HL-60/S4 (cell line): ENCODE results near the gene KCNJ16.
"Not testable (repeated sequence)": the region's sequence is repeated elsewhere in the genome, so short reads cannot be mapped to it uniquely, and the experiment has no call there.

Source experiments
- in situ Hi-C: fragments of 300-500 bp; cut with MboI; formaldehyde crosslinking; loops from 2 replicates; pipeline ENCODE4 v1.14.3; 2022; ENCODE audit warnings: low sequenced_read_pairs

The KCNJ16 gene

DNA sequence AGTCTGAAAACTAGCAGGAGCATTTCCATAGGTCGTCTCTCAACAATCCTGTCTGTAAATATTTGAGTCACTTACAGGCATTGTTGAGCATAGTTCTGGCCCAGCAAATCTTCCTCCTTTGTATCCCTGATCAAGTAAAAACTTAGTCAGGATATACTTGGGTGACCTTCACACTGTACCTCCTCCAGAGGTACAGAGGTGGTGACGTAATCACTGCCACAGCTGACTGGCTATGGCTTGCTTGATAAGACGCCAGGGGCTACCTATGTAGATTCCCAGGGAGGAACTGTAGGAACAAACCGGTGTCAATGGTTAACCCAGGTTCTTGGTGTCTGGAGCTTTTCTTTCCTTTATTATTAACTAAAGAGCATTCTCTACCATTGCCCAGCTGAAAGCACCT is at the start of gene KCNJ16:
KCNJ16 (plus strand) TSS at position 270 of the 400 bp plus-strand sequence. CDS start 56,863 bp downstream, outside the sequence.
- in situ Hi-C loops = no loop called here

- in situ Hi-C loops = no loop called here
Measured at GRCh38 chr17:70028397-70028796, 46.6 kb upstream of the KCNJ16 start.

DNA sequence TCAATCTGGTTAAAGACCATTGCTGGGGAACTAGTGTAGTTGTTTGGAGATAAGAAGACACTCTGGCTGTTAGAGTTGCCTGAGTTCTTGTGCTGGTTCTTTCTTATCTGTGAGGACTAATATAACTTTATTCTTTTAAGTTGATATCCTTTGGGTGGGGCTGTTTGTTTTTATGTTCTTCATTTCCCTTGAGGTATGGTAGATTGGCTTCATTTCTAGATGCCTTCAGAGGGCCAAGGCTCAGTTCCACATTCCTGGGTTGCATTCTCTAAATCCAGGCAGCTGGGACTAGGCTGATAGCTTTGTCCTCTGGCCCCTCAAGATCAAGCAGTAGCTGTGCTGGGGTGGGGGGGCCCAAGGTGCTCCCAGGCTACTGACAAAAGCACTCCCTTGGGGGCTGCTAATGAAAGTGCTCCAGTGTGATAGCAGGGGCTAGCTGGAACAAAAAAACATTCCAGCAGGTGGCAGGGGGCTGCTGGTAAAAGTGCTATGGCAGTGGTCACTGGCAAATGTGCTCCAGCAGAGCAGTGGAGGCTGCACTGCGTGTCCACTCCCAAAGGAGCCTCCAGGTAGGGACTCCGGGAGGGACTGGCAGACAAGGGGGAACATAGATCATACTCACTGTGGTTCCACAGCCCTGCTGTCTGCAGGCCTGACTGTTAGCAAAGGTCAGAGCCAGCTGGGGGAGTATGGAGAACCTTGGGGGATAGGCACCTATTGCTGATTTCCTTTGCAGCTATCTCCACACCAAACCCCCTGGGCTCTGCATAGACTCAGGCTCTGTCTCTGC is 45.9 kb upstream of the KCNJ16 start:
- in situ Hi-C loops = no loop called here

- in situ Hi-C loops = no loop called here
Measured at GRCh38 chr17:70030371-70030770, 44.7 kb upstream of the KCNJ16 start.

DNA sequence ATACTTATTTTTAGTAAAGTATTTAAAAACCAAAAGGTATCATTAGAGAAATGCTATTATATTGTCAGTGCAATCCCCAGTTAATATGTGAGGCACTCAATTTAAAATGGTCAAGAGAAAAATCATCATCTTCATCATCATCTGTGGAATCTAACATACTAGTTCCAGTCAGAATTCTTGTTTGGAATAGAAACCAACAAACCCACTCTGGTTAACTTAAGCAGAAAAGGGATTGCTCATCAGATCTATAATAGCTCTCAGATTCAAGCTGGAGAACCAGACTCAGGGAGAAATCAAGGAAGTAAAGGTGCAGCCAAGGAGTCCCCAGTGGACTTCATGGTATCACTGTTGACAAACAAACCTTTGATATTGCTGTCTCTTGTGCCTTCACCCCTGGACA is 43.7 kb upstream of the KCNJ16 start:
- in situ Hi-C loops = no loop called here

GRCh38 chr17:70033165-70033564 is 41.9 kb upstream of the KCNJ16 start:
- in situ Hi-C loops = no loop called here

DNA sequence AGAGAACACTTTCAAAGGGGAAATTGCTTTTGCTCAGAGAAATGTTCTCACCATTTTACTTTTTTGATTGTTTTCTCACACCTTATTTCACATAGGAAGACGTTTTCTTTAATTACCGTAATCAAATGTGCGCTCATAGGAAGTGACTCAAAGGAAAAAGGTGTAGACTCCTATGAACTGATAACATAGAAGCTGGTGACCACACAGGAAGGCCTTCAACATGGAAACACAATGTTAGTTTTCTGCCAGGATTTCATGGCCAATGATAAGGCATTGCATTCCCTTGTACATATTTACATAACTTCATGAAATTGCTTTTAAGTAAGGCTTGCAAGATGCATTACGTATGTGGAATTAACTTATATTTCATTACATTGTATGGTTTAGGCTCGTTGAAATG is 40.9 kb upstream of the KCNJ16 start:
- in situ Hi-C loops = no loop called here

DNA sequence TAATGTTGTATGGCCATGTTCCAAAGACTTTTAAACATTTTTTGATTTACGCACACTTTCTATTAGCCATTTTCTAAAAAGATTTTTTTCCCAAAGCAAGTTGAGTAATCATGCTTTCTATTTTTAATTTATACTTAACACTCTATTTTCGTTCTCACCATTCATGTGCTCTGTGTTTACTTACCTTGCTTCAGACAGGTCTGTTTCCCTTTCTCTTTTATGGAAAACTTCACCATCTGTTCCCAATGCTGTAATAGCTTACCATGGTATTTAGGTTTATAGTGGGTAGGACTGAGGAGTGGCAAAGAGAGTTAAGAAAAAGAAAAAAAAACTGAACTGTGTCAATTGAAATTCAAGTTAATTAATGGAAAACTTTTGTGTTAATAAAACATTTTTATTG is 37.5 kb upstream of the KCNJ16 start:
- in situ Hi-C loops = no loop called here

GRCh38 chr17:70040336-70040735 is 34.7 kb upstream of the KCNJ16 start:
- in situ Hi-C loops = no loop called here

- in situ Hi-C loops = no loop called here
Measured at GRCh38 chr17:70041061-70041460, 34.0 kb upstream of the KCNJ16 start.

- in situ Hi-C loops = no loop called here
Measured at GRCh38 chr17:70041540-70041939, 33.5 kb upstream of the KCNJ16 start.

DNA sequence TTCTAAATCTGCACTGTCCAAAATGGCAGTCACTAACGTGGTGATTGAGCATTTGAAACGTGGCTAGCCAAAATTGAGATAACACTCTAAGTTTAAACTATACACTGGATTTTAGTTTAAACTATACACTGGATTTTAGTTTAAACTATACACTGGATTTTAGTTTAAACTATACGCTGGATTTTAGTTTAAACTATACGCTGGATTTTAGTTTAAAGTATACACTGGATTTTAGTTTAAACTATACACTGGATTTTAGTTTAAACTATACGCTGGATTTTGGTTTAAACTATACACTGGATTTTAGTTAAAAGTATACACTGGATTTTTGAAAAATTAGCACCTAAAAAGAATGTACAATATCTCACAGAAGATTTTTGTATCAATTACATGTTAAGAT is 29.2 kb upstream of the KCNJ16 start:
- in situ Hi-C loops = not testable (repeated sequence)

DNA sequence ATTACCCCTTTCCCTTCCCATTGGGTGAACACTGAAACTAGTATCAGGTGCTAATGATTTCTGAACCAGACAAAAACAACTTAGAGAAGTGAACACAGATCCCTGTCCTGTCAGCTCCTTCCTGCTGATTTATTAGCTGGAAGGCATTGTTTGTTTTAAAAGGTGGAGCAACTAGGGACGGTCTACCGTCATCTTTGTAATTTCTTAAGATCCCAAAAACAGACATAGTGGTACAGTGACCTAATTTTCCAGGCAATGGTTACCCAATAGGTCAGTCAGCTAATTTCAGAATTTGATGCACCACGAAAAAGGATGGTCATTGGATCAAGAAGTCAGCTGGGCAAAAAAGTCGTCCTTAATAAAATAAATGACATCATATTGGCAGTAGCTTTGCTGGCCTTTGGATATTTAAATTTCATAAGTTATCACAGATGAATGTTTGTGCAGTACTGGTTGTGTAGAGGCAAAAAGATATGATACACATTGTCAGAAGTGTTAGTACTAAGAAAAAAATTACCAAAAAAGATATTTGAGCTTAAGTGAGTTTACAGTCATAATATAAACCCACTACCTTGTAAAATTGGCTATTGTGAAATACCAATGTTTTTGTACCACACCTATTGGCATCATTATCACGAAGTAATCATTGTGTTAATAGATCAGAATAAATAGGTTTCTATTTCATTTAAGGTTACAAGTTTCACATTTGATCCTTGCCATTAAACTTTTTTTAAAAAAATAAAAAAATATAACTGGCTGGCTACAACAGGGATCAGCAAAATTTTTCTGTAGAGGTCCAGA is 27.2 kb upstream of the KCNJ16 start:
- in situ Hi-C loops = no loop called here

- in situ Hi-C loops = no loop called here
Measured at GRCh38 chr17:70049801-70050591, 25.0 kb upstream of the KCNJ16 start.

GRCh38 chr17:70050931-70051330 is 24.1 kb upstream of the KCNJ16 start:
- in situ Hi-C loops = no loop called here

DNA sequence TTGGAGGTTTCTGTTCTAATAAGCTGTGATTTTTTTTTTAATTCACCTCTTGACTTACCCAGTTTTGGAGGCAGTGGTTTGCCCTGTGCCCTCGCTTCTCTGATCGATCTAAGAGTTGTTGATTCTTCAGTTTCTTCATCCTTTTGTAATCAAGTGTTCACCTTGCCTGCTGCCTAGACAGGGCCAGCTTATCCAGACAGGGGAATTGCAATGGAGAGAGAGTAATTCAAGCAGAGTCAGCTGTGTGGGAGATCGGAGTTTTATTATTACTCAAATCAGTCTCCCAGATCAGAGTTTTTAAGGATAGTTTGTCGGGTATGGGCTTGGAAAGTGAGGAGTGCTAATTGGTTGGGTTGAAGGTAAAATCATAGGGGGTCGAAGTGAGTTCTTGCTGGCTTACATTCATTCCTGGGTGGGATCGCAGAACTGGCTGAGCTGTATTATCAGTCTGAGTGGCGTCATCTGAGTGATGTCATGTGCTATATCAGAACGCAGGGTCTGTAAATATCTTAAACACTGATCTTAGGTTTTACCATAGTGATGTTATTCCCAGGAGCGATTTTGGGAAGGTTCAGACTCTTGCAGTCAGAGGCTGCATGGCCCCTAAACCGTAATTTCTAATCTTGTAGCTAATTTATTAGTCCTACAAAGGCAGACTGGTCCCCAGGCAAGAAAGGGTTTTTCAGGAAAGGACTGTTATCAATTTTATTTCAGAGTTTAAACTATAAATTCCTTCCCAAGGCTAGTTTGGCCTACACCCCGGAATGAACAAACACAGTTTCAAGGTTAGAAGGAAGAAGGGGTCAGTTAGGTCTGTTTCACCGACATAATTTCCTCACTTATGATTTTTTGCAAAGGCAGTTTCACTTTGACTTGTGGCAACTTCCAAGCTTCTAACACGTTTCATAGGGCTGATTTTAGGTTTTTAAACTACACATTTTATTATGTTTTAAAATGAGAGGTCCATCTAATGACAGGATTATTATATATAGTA is 21.5 kb upstream of the KCNJ16 start:
- in situ Hi-C loops = no loop called here

- in situ Hi-C loops = no loop called here
Measured at GRCh38 chr17:70055000-70055399, 20.0 kb upstream of the KCNJ16 start.

DNA sequence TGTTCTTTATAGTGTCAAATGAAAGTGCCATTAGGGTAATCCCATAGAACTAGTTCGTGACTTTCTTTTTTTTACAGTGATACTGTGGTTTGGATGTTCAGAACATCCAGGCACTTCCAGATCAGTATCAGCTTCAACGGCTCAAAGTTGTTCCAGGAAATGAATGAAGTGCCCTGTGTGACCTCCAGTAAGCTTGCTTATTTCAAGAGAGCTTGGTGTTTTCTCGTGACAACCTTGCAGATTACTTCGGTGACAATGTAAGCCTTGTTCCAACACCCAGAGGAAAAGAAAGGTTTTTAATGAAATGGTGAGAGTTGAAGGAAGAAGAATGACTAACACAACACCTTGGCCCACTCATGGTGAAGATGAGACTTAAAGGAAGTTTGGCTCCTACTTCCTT is 16.0 kb upstream of the KCNJ16 start:
- in situ Hi-C loops = no loop called here

GRCh38 chr17:70059649-70060048 is 15.4 kb upstream of the KCNJ16 start:
- in situ Hi-C loops = no loop called here

- in situ Hi-C loops = no loop called here
Measured at GRCh38 chr17:70060415-70060814, 14.6 kb upstream of the KCNJ16 start.
